Activated CD4-positive, alpha-beta T cell treated with anti-CD3 and anti-CD28 coated beads, Interleukin-2, amount 50 U/mL, for 16 hours (primary cell): Measurements from ENCODE around the gene NPFFR1.
"Not testable (repeated sequence)": the region's sequence is repeated elsewhere in the genome, so short reads cannot be mapped to it uniquely, and the experiment has no call there.

Experiments
- DNase-seq: peaks from one replicate; pipeline ENCODE4 v3.0.0-alpha.2; 2020

NPFFR1 gene

DNA sequence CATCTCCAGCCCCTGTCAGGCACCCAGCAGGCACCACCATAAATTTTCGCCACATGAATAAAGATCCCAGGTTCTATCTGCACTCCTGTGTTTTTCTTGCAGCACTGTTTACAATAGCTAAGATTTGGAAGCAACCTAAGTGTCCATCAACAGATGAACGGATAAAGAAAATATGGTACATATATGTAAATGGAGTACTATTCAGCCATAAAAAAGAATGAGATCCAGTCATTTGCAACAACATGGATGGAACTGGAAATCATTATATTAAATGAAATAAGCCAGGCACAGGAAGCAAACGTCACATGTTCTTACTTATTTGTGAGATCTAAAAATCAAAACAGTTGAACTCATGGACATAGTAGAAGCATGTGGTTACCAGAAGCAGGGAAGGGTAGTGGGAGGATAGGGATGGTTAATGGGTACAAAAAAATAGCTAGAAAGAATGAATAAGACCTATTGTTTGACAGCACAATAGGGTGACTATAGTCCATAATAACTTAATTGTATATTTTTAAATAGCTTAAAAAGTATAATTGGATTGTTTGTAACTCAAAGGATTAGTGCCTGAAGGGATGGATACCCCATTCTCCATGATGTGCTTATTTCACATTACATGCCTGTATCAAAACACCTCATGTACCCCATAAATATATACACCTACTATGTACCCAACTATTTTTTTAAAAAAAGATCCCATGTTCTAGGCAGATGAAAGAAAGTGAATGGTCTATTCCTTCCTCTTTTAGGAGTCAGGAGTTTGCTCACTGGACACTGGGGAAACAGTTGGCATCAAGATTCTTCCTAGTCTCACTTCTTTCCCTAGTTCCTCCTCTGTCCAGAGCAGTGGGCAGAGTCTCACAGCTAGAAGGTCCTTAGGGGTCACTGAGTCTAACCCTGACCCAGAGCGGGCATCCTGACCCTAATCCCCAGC lies 1.0 kb upstream of the NPFFR1 start:
- DNase-seq: no peak

DNA sequence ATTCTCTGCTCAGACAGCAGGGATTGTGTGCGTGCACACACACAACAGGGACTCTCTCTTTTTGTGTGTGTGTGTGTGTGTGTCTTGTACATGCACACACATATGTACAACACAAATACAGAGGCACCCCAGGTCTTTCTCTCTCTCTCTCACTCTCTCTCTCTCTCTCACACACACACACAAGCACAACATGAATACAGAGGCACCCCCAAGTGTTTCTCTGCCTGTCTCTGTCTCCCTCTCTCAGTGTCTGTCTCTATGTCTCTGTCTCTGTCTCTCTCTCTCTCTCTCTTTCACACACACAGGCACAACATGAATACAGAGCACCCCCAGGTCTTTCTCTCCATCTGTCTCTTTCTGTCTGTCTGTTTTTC lies 746 bp downstream of the NPFFR1 start:
- no peak for DNase-seq

DNA sequence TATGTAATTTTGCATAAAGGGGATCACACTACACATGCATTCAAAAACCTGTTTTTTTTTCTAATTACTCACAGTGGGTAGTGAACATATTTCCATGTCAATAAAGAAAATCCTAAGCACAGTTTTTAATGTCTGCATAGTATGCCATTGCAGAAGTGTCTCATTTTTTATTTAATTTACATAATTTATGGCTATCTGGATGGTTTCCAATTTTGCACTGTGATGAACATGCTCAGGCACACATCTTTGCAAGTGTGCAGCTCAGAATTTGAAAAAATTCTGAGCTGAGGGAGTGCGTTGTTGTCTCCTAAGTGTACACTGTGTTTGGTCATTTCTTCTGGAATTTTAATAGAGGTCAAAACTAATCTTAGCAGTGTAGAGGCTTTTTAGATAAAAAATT lies 2.2 kb downstream of the NPFFR1 start:
- no peak for DNase-seq

DNA sequence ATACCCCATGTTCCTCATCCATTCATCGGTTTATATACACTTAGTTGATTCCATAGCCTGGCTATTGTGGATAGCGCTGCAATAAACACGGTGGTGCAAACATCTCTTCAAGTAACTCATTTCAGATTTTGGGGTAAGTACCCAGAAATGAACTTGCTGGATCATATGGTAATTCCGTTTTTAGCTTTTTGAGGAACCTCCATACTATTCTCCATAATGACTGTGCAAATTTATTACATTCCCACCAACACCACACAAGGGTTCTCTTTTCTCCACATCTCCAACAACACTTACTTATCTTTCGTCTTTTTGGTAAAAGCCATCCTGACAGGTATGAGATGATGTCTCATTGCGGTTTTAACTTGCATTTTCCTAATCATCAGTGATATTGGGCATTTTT lies 3.7 kb downstream of the NPFFR1 start:
- DNase-seq: no peak

DNA sequence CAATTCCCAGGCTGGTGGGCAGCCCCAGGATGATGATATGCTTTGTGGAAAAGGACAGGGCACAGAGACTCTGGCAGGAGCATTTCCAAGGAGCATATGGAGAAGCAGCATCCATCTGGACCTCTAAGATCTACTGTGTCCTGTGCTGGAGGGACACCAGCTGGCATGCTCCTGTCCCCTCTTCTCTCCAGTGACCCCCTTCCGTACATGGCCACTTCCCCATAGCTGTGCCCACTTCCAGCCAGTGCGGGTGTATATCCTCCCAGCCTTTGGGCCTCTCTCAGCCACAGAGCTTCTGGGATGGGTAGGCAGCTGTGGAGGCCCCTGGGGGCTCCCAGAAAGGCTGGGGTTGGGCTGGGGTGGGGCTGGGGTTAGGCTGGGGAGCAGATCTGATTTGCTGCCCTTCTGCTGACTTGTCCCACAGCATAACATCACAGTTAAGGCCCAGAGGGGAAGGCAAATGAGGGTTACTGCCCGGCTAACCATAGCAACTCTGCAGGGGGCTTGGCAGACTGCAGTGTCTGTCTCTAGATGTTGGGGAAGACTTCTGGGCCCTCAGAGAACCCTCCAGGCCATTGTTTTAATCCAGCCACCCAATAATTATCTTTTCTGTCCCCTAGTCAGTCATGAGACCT lies 6.3 kb downstream of the NPFFR1 start:
- no peak for DNase-seq

DNA sequence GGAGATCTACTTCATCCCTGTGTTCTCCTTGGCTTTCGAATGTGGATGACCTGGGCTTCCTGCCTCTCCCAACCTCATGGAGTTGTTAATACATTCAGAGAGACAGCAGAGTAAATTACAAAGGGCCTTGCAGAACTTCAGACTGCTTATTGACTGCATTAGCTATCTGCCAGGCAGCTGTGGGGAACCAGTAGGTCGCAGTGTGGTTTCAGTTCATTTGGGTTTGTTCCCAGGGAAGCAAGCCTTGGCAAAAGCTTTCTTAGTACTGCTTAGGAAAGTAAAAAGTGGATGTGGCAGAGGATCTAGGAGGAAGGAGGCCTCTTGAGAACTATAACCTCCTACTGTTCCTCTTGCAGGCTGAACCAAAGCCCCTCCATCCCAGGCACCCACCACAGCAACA lies 9.2 kb downstream of the NPFFR1 start:
- no peak for DNase-seq

DNA sequence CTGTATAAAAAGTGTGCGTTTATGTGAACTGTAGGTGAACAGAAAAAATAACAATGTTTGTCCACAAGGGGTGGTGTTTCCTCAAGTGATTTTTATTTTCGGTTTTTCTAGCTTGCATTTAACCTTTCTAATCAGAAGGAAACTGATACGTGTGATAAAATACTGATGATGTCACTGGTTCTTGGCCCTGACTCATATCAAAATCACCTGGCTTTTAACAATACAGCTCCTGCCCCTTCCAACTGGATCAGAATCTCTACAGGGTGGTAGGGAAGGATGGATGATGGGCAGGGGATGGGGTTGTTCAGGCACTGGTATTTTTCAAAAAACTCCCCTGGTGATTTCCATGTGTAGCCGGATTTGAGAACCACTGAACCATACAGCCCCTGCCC lies 10.9 kb downstream of the NPFFR1 start:
- DNase-seq: peak; percentile 71

DNA sequence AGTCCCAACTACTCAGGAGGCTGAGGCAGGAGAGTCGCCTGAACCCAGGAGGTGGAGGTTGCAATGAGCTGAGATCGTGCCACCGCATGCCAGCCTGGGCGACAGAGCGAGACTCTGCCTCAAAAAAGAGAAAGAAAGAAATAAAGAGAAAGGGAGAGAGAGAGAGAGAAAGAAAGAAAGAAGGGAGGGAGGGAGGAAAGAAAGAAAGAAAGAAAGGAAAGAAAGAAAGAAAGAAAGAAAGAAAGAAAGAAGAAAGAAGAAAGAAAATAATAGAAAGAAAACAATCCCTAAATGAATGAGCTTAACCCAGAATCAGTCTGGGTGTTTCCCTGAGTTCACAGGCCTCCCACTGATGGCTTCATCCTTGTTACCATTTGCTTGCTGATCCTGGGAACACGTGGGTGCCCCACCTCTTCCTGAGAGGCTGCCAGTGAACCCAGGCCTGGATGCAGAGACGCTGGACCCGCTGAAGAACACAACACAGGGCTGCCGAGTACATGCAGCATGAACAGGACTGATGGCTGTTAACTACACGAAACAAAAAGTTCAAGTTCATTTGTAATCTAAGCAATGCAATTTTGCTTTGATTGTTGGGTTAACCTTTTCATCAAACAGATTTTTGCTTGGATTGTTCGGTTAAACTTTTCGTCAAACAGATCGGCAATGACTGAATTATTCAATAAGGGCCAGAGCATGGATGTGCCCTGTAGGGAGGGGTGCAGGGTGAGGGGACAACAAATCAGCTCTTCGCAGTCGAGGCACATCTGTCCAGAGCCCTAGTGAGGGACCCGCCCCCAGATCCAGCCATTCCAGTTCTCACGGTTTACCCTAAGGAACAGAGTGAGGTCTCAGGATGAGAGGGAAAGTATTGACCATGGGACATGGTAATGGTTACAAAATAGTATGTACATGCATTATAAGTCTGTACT lies 11.5 kb downstream of the NPFFR1 start:
- DNase-seq: no peak

DNA sequence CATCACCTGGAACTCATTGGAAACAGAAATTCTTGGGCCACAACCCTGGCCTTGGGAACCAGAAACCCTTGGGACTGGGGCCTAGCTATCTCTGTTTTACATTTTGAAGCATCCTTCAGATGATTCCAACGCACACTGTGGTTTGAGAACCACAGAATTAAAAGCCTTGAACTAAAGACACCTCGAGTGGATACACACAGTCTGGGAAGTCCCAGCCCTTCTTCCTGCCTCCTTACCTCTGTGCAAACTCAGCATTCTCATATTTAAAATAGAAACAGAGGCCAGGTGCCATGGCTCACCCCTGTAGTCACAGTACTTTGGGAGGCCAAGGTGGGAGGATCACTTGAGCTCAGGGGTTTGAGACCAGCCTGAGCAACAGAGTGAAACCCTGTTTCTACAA lies 12.9 kb downstream of the NPFFR1 start:
- no peak for DNase-seq

DNA sequence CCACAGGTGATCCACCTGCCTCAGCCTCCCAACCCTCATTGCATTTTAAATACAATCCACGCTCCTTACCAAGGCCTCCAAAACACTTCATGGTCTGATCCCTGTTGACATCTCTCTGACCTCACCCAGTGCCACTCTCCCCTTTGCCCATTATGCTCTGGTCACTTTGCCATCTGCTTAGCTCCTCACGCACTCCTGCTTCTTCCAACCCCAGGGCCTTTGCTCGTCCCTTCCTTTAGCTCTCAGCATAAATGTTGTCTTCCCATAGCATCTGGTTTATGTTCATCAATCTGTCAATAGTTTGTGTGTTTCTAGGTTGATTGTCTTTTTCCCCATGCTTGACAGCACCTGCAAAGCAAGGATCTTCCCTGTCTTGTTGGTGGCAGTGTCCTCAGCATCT lies 14.1 kb downstream of the NPFFR1 start:
- no peak for DNase-seq

DNA sequence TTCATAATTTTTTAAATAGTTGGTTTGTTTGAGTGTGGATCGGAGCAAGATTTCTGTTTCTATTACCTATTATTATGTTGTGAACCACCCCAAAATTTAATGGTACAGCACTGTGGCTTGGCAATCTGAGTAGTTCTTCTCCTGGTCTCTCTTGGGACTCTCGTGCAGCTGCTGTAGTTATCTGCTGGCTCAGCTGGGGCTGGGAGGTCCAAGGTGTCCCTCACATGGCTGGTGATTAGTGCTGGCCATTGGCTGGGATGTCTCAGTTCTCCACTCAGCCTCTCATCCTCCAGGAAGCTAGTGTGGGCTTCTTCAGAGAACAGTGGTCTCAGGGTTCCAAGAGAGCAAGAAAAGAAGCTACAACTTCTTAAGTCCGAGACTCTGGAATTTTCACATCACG lies 15.4 kb downstream of the NPFFR1 start:
- no peak for DNase-seq

DNA sequence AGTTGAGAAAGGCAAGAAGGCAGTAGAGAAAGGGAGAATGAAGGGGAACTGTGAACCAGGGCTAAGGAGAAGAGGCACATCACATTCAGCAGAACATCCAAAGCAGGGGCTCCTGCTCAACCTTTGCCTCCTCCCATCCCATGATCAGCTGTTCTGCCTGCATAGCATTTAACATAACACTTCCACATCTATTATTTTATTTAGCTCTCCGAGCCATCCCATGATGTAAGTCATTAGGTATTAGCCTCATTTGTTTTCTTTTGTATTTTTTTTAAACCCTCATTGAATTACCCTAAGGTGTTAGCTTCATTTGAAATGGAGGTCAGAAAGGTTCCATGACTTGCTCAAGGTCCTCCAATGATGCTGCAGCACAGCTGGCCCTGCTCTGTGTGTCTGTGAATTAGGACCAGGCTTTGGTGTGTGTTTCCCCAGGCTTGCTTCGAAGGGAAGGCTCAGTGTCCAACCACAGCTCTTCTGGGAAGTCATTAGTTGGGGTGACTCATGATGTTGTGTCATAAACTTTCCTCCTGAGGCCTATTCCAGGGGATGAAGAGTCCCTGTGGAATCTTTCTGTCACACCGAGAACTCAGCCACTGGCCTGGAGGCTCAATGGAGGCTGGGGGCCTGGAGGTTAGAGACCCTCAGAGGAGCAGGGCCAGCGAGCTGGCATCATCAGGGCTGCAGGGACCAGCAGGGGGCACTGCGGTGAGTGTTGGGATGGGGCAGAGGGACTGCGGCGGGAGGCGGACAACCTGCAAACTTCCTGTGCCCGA lies 16.5 kb downstream of the NPFFR1 start:
- DNase-seq: no peak

DNA sequence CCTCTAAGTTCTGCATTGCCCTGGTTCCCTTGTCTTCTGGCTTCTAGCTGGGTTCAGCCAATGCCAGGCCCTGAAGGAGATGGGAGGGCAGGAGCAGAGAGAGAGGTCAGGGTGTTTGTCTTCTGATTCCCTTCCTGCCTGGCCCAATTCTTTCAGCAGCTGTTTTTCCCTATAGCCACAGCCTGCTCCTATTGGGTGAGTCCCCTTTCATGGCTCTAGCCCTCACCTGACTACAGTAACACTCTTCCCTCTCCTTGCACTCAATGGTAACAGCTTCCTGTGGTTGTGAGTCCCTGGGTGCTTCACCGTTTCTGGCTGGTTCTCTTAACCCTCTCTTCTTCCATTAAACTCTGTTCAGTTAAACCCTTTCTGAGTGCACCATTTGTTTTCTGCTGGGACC lies 17.1 kb downstream of the NPFFR1 start:
- DNase-seq: no peak

DNA sequence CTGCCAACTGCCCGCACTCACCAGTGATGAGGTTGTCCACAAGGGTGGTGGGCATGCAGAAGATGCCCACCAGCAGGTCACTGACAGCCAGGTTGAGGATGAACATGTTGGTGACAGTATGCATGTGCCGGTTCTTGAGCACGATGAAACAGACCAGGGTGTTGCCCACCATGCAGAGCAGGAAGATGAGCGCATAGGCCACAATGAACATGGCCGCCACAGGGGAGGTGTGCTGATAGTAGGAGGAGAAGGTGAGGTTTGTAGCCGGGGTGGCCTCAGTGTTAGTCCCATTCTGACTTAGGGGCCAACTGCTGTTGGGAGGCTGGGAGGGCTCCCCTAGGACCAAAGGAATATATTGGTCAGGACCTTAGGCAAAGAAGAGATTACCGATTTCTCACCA lies 17.7 kb downstream of the NPFFR1 start:
- DNase-seq: no peak

DNA sequence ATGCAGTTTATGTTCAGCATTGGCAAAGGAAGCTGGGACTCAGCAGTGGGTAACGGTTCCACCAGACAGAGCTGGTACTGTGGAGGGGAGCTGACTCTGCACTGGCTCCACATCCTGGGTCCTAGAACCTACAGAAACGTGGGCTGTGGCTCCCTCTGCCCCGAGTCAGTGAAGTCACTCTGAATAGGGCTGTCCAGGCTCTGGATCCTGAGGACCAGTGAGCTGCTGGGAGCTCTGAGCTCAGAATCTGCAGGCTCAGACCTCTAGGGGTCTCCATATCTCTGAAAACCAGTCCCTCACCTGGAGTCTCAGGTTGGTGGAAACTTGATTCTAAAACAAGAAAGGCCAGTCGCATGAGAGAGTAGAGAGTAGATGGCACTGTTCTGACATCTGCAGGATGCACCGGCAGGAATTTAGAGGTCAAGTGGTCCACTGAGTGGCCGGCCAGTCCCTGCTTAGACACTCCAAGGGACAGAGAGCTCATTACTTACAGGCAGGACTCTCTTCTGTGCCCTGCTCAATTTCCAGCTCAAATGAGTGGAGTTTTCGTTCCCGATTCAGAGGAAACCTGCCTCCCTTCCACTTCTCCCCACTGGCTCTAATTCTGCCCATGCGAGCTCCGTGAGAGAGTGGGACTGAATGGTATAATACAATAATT lies 18.6 kb downstream of the NPFFR1 start:
- no peak for DNase-seq

DNA sequence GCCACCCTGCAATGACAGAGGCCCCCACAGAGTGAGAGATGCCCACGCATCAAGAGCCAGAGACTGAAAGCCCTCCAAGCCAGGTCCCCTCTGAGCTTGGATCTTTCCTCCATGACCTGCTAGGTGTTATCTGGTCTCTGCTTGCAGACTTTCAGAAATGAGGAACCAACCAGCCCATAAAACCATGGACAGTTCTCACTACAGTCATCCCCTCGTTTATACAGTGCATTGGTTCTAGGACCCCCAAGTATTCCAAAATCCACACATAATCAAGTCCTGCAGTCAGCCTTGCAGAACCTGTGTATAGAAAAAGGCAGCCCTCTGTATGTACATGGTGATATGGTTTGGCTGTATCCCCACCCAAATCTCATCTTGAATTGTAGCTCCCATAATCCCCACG lies 23.1 kb downstream of the NPFFR1 start:
- no peak for DNase-seq

DNA sequence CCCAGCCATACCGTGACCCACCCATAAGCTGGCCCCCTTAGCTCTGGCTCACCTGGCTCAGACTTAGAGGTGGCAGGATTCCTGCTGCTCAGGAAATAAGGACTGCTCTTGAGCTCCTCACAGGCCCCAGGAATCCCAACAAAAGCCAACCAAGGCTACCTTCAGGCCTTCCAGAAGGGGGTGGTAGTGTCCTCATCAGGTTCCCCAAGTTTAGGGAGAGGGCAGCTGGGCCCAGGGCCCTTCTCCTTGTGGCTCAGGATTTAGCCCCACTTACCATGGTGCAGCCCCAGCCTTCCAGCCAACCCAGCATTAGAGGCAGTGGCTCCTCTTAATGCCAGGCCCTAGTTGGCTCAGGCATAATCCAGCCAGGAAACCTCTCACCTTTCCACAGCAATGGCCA lies 23.5 kb downstream of the NPFFR1 start:
- no peak for DNase-seq

DNA sequence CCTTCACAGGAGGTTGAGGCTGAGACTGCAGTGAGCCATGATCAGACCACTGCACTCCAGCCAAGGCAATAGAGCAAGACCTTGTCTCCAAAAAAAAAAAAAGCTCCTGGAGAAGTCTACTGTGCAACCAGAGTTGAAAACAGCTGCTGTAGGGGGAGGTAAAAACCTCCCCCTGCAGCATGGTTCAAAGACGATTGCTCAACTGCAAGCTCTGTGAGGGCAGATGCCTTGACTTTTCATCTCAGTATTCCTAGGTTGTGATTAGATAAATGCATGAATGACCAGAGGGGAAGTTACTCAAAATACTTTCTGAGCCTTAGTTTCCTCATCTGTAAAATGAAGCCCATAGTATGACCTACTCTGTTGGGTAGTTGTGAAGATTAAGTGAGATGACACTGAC lies 25.6 kb downstream of the NPFFR1 start:
- DNase-seq: no peak

DNA sequence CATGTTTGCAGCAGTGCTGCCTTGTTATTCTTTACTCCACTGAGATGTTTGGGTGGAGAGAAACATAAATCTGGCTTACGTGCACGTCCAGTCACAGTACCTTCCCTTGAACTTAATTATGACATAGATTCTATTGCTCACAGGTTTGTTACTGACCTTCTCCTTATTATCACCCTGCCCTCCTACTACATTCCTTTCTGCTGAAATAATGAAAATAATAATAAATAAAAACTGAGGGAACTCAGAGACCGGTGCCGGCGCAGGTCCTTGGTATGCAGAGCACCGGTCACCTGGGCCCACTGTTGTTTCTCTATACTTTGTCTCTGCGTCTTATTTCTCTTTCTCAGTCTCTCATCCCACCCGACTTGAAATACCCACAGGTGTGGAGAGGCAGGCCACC lies 26.0 kb downstream of the NPFFR1 start:
- DNase-seq: not testable (repeated sequence)

DNA sequence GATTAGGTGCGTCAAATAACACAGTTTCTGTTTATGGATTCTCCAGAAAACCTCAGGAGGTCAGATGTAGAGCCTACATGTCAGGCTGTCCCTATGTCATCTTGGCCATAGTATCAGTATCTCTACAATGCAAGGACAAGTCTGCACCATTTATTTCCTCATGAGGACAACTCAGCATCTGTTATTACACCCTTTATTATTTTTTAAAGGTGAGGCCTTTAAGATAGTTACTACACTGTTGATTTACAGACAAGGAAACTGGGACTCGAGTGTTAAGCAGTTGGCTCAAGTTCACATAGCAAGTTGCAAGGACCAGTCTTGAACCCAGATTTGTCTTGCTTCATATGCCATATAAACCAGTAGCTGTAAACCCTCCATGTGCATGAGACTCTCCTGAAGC lies 27.3 kb downstream of the NPFFR1 start:
- DNase-seq: no peak

DNA sequence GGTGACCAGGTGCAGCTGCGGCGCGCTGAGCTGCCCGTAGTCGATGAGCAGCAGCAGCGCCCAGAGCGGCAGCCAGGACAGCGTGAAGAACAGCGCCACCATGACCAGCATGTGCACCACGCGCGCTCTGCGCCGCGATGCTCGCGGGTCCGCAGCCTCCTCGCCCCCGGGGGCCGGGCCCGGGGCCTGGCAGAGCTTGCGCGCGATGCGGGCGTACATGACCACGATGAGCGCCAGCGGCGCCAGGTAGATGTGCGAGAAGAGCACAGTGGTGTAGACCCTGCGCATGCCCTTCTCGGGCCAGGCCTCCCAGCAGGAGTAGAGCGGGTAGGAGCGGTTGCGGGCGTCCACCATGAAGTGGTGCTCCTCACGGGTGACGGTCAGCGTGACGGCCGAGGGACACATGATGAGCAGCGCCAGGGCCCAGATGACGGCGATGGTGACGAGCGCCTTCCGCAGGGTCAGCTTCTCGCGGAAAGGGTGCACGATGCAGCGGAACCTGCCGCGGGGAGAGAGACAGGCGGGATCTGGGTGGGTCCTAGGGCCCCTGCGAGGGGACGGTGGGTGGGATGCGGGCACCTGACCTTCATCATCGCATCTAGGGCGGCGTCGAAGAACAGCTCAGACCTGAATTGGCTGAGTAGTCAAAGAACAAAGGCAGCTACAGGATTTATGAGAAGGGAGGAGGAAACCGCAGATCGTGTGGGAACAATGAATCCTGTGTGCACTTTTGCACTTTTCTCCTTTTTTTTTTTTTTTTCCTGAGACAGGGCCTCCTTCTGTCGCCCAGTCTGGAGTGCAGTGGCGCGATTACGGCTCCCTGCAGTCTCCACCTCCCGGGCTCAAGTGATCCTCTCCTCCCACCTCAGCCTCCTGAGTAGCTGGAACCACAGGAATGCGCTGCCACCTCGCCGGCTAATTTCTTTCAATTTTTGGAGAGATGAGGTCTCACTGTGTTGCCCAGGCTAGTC lies 28.2 kb downstream of the NPFFR1 start:
- DNase-seq: no peak
